NB4 (cell line): ENCODE results near the gene TM2D3.

Experiments used
- CTCF ChIP-seq: IDR thresholded peaks from one replicate; pipeline ENCODE4 v1.5.1; 2012; ENCODE audit warnings: low read depth, low read length
- POLR2A ChIP-seq: IDR thresholded peaks from 2 replicates; pipeline ENCODE4 v1.6.1; 2011; ENCODE audit warnings: mild to moderate bottlenecking; ENCODE audit not compliant: insufficient read length; ENCODE audit errors: extremely low read depth
- TF ChIP-seq, protein P1 (sequence below): IDR thresholded peaks from 2 replicates; pipeline ENCODE4 v1.6.1; 2011; ENCODE audit warnings: low read depth, low read length

- no peak for TF ChIP-seq CTCF
- TF ChIP-seq, protein P1, sequence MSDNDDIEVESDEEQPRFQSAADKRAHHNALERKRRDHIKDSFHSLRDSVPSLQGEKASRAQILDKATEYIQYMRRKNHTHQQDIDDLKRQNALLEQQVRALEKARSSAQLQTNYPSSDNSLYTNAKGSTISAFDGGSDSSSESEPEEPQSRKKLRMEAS = no peak
- no peak for TF ChIP-seq POLR2A
These were observed 55.5 kb downstream of the TM2D3 start for GRCh38 chr15:101596633-101597032.
